Lower leg skin (tissue), 3 donors: Measurements from ENCODE around the gene ENTPD7.

Experiments used
- POLR2A ChIP-seq, 2 donors: fragments of 450-650 bp; IDR thresholded peaks; one replicate each; pipeline ENCODE4 v1.6.1; 2016 to 2017; ENCODE audit warnings: antibody characterized with exemption in 2 of 2, mild to moderate bottlenecking in 1 of 2, moderate library complexity in 1 of 2
- TF ChIP-seq, protein P1 (sequence below), 3 donors: fragments of 450-650 bp; IDR thresholded peaks; one replicate each; pipeline ENCODE4 v1.5.1; 2016; ENCODE audit warnings: antibody characterized with exemption in 3 of 3, mild to moderate bottlenecking in 3 of 3, moderate library complexity in 2 of 3

DNA sequence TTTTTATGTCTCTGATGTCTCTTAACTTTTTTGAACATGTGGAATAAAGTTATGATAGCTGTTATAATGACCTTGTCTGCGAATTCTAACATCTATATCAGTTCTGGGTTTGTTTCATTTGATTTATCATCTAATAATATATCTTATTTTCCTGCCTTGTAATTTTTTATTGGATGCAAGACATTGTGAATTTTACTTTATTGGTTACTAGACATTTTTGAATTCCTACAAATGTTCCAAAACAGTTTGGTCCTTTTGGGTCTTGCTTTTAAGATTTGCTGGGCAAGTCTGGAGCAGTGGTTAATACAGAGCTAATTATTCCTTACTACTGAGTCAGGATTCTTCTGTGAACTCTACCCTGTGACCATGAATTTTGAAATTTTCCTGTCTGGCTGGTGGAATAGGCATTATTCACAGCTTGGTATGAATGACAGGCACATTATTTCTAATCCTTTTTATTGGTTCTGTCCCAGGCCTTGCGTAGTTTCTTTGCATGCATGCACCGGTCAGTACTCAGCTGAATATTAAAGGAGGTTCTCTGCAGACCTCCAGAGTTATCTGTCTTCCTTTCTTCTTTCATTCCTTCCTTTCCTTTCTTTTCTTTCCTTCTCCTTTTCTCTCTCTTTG is 81.7 kb downstream of the ENTPD7 start:
- TF ChIP-seq, protein P1, sequence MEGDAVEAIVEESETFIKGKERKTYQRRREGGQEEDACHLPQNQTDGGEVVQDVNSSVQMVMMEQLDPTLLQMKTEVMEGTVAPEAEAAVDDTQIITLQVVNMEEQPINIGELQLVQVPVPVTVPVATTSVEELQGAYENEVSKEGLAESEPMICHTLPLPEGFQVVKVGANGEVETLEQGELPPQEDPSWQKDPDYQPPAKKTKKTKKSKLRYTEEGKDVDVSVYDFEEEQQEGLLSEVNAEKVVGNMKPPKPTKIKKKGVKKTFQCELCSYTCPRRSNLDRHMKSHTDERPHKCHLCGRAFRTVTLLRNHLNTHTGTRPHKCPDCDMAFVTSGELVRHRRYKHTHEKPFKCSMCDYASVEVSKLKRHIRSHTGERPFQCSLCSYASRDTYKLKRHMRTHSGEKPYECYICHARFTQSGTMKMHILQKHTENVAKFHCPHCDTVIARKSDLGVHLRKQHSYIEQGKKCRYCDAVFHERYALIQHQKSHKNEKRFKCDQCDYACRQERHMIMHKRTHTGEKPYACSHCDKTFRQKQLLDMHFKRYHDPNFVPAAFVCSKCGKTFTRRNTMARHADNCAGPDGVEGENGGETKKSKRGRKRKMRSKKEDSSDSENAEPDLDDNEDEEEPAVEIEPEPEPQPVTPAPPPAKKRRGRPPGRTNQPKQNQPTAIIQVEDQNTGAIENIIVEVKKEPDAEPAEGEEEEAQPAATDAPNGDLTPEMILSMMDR (IDR thresholded peaks at IDR 0.05), result no peak
- no peak for TF ChIP-seq POLR2A (IDR thresholded peaks at IDR 0.05)
